ENCODE measurements around the gene MARK1. TPM values are rescaled to one million over a fixed set of nuclear protein-coding genes. Genes with fewer than 3 reads are reported as not detected.

The MARK1 gene
- total RNA-seq, 2 experiments from 2014 or later, result not detected

DNA sequence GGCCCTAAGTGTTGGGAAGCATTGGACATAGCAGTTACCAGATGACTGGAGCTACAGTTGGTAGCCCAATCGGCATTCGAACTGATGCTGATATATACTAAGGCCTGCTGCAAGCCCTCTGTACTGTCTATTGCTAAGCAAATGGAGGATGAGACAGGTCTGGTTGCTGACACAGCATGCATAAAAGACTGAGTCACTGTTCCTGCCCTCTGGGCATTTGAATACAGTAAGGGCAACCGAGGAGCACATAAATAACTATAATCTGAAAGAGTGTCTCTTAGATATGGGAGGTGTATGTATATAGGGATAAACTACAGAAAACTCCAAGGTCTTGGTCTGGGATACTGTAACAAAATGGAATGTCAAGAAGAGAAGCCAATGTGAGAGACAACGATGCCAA, 16.8 kb upstream of the MARK1 start:
- Mint-ChIP-seq H3K9me3 (ENCODE audit: insufficient read depth) (no peaks in the 10 kb centered on the region), H3K27ac (no peak overlapping the region), H3K36me3 (ENCODE audit: low read depth) (no peaks in the 10 kb centered on the region), H3K4me1 (ENCODE audit: low read depth) (no peaks in the 10 kb centered on the region), H3K4me3 (no peak overlapping the region), H3K27me3 (ENCODE audit: low read depth) (peaks cover 6% of the 10 kb centered on the region)
- DNase-seq, result no peak
- CTCF ChIA-PET, result no interaction called here
- no peak for ATAC-seq
- POLR2A ChIA-PET, result no interaction called here

DNA sequence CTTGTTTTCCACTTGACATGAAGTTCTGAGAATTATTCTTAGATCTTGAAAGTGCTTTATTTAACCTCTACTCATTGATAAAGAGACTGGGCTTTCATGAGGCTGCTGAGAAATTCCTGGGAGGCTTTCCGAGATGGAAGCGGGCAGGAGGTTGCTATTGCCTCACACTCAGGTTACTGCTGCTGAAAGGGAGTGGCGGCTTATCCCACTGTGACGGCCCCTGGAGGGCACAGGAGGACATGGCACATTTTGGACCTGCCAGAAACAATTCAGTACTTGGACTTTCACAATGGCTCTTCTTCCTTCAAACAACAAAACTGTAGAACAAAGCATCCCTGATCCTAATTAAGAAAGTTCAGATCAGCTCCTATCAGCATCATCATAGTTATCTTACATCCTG, 16.2 kb upstream of the MARK1 start:
- Mint-ChIP-seq H3K27me3 (ENCODE audit: low read depth) (peaks cover 7% of the 10 kb centered on the region), H3K27ac (no peak overlapping the region), H3K4me1 (ENCODE audit: low read depth) (no peaks in the 10 kb centered on the region), H3K36me3 (ENCODE audit: low read depth) (no peaks in the 10 kb centered on the region), H3K9me3 (ENCODE audit: insufficient read depth) (no peaks in the 10 kb centered on the region), H3K4me3 (no peak overlapping the region)
- POLR2A ChIA-PET, result no interaction called here
- ATAC-seq (no peak), DNase-seq (no peak)
- CTCF ChIA-PET, result no interaction called here

DNA sequence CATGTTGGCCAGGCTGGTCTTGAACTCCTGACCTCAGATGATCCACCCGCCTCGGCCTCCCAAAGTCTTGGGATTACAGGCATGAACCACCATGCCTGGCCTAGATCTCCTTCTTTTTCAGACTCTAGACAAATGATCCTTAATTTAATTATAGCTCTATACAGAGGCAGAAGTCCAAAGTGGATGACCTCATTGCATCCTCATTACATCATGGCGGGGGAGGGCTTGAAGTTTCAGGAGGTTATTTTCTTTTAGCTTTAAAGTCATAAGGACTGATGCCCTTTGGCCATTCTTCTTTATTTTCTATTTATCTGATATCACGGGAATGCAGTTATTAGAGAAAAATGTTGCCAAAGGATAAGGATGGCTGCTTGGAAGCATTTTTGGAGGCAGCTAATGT, 14.1 kb upstream of the MARK1 start:
- no peak for DNase-seq
- peaks cover 6% of the 10 kb centered on the region for H3K27me3 Mint-ChIP-seq (ENCODE audit: low read depth)
- POLR2A ChIA-PET, result no interaction called here
- H3K27ac Mint-ChIP-seq, result no peak overlapping the region
- CTCF ChIA-PET, result no interaction called here
- H3K36me3 Mint-ChIP-seq (ENCODE audit: low read depth), result no peaks in the 10 kb centered on the region
- no peaks in the 10 kb centered on the region for H3K9me3 Mint-ChIP-seq (ENCODE audit: insufficient read depth)
- no peaks in the 10 kb centered on the region for H3K4me1 Mint-ChIP-seq (ENCODE audit: low read depth)
- no peak overlapping the region for H3K4me3 Mint-ChIP-seq
- ATAC-seq, result no peak

DNA sequence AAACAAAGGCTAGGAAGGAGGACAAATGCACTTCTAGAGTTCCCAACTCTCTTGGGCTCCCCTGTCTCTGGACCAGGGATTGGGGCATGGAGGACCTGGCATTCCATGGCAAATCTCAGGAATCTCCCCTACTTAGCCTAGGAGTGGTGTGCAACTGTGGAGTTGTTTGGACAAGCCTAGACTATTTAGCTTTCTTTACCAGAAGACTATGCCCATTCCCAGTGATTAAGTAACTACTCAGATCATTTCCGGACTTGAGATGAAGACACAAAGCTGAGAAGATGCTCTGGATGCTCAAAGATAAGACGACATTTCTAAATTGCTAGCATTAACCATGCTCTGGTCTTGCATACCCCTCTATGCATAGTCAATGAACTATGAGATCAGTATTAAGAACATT, 13.7 kb upstream of the MARK1 start:
- no peak overlapping the region for H3K27ac Mint-ChIP-seq
- H3K9me3 Mint-ChIP-seq (ENCODE audit: insufficient read depth), result no peaks in the 10 kb centered on the region
- H3K27me3 Mint-ChIP-seq (ENCODE audit: low read depth), result peaks cover 8% of the 10 kb centered on the region
- ATAC-seq, result no peak
- CTCF ChIA-PET, result no interaction called here
- no peak overlapping the region for H3K4me3 Mint-ChIP-seq
- POLR2A ChIA-PET, result no interaction called here
- H3K4me1 Mint-ChIP-seq (ENCODE audit: low read depth), result no peaks in the 10 kb centered on the region
- DNase-seq, result no peak
- no peaks in the 10 kb centered on the region for H3K36me3 Mint-ChIP-seq (ENCODE audit: low read depth)

DNA sequence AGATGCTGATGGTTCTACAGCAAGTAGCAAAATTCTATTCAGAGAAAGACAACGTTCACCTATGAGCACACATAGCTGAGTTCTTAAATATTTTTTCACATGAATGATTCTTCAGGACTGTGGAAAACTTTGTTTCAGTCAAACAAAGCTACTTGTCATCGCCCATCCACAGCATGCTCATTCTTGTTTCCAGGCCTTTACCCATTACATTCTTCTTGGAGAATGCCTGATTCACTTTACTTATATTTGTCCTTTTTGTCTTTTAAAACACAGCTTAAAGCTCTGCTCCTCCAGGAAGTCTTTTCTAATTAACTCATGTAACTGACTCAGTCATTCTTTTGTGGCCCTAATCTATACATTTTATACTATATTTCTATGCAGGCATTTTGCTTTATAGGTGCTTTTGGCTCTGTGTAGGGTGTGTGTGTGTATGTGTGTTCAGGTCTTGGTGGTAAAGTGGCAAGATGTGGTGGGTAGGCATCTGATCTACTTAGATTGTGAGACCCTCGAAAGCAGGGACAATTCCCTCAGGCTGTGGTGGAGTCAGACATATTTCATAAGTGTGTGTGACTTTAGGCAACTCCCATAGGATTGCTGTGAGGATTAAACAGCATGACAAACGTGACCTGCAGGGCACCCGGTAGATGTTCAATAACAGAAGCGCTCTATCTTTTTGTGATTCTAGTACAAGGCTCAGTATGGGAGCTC, 11.8 kb upstream of the MARK1 start:
- Mint-ChIP-seq H3K36me3 (ENCODE audit: low read depth) (no peaks in the 10 kb centered on the region), H3K4me3 (no peak overlapping the region), H3K27me3 (ENCODE audit: low read depth) (peaks cover 8% of the 10 kb centered on the region), H3K9me3 (ENCODE audit: insufficient read depth) (no peaks in the 10 kb centered on the region), H3K4me1 (ENCODE audit: low read depth) (no peaks in the 10 kb centered on the region), H3K27ac (no peak overlapping the region)
- DNase-seq (no peak), ATAC-seq (no peak)
- POLR2A ChIA-PET, result no interaction called here
- CTCF ChIA-PET, result no interaction called here

DNA sequence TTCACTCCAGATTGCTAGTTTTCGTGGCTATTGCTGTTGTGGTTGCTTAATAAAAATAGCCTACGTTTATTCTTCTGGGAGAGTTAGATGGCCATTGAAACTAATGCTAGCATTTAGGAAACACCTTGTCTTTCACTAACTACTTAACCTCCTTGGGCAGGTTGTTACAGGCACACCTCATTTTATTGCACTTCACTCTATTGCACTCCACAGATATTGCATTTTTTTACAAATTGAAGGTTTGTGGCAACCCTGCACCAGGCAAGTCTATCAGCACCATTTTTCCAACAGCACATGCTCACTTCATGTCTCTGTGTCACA, 11.3 kb upstream of the MARK1 start:
- ATAC-seq (no peak), DNase-seq (no peak)
- Mint-ChIP-seq H3K36me3 (ENCODE audit: low read depth) (no peaks in the 10 kb centered on the region), H3K4me3 (no peak overlapping the region), H3K9me3 (ENCODE audit: insufficient read depth) (no peaks in the 10 kb centered on the region), H3K27me3 (ENCODE audit: low read depth) (peaks cover 8% of the 10 kb centered on the region), H3K4me1 (ENCODE audit: low read depth) (no peaks in the 10 kb centered on the region), H3K27ac (no peak overlapping the region)
- ChIA-PET POLR2A (no interaction called here), CTCF (no interaction called here)

DNA sequence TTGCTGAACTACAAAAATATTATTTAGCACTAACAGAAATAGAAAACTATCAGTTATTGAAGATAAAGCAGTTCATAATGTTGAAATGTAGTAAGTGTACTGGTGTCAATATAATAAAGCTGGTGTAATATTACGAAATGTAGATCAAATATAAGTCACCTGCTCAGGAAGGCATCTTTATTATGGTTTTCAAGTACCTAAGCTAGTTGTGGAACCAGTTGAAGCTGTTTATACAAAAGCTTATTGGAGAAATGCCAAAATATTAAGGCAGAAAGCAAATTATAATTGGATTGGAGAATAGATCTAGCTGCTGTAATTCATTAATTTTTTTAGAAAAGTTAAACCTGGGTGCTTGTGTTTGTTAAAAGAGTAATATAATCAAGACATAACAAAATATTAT, 6.2 kb upstream of the MARK1 start:
- ATAC-seq, result no peak
- POLR2A ChIA-PET, result no interaction called here
- Mint-ChIP-seq H3K36me3 (ENCODE audit: low read depth) (no peaks in the 10 kb centered on the region), H3K27me3 (ENCODE audit: low read depth) (peaks cover 19% of the 10 kb centered on the region), H3K27ac (no peak overlapping the region), H3K4me3 (no peak overlapping the region), H3K9me3 (ENCODE audit: insufficient read depth) (no peaks in the 10 kb centered on the region), H3K4me1 (ENCODE audit: low read depth) (no peaks in the 10 kb centered on the region)
- CTCF ChIA-PET, result no interaction called here
- no peak for DNase-seq

DNA sequence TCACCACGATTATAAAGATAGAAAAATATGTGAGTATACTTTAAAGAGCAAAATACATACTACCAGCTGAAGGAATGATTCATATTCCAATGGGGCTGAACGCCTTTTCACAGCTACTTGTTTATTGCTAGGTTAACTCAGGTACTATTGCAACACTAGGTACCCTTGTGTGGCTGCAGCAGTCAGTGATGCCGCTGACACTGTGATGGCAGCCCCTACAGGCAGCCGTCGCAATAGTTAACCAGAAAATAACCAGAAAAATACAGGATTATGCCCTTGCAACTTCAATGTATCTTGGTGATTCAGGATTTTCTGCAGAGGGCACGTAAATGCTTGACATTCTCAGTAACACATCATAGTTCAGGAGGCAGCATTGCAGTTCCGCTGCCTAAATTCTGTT, 1.6 kb upstream of the MARK1 start:
- Mint-ChIP-seq H3K27me3 (ENCODE audit: low read depth) (peaks cover 47% of the 10 kb centered on the region), H3K4me3 (no peak overlapping the region), H3K27ac (no peak overlapping the region), H3K4me1 (ENCODE audit: low read depth) (peaks cover 13% of the 10 kb centered on the region), H3K36me3 (ENCODE audit: low read depth) (peaks cover 6% of the 10 kb centered on the region), H3K9me3 (ENCODE audit: insufficient read depth) (no peaks in the 10 kb centered on the region)
- CTCF ChIA-PET, result interaction anchor here (1.1 kb wide), 1 partner anchor 207 kb away, joined by 3 read pairs; no protein-coding TSS in a partner anchor
- POLR2A ChIA-PET, result no interaction called here
- DNase-seq, result no peak
- ATAC-seq, result no peak

DNA sequence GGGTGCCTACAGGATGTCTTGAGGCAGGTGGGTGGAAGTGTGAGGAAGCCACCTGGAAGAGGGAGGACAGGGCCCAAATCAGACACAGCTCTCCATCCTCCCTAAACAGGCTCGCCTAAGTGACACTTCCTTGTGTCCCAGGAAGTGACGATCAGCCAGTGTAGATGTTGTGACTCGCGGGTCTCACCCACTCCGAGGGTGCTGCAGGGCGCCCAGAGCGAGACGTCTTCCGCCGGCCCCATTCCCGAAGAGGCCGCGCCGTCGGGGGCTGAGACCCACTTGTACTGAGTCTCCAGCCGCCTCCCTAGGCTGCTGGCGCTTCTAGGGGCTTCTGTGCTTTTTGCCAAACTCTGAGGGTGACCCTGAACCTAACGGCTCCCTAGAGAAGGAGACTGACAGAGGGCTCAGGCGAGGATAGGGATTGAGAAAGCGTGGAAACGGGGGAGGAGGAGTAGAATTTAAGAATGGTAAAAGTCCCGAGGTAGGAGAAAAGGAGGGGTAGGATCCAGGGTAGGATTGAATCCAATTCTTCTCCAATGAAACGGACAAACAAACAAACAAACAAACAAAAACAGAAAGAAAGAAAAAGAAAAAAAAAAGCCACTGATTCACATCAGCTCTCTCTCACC, 543 bp upstream of the MARK1 start:
- Mint-ChIP-seq H3K36me3 (ENCODE audit: low read depth) (peaks cover 6% of the 10 kb centered on the region), H3K4me1 (ENCODE audit: low read depth) (peaks cover 13% of the 10 kb centered on the region), H3K9me3 (ENCODE audit: insufficient read depth) (no peaks in the 10 kb centered on the region), H3K27ac (peak overlapping the region; percentile 24), H3K4me3 (peak overlapping the region; percentile 73), H3K27me3 (ENCODE audit: low read depth) (peaks cover 47% of the 10 kb centered on the region)
- ATAC-seq (no peak), DNase-seq (no peak)
- POLR2A ChIA-PET, result no interaction called here
- CTCF ChIA-PET, result no interaction called here

DNA sequence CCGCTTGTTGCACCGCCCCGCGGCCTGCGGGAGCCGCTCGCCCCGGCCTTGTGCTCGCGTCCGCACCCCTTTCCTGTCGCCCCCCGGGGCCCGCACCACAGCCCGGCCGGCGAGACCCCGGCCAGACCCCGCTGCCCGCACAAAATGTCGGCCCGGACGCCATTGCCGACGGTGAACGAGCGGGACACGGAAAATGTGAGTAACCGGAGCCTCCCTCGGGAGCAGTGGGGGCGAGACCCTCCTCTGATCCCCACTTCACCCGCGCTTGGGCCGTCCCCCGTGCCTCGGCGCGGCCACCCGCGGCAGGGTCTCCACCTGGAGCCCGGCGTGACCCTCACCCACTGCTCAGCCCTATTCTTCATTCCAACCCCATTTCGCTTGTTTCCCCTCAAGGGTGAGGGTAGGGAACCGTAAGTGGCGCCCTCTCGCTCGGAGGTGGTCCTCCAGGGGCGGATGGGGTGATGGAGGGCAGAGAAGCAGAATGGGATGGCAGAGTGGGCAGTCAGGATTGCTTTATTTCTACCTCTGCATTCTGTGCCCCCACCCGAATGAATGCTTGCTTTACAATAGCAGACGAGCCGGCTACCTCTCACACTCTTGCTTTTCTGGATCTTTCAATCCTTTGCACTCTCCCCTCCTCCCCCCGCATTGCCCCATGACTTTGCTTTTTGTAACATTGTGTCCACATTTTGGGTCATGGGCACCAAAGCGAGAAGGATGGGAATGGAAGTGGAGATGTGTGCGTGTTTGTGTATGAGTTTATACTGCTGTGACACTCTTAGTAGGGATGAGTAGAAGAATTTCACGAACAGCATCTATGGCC, 954 bp downstream of the MARK1 start:
- peaks cover 13% of the 10 kb centered on the region for H3K4me1 Mint-ChIP-seq (ENCODE audit: low read depth)
- peaks cover 49% of the 10 kb centered on the region for H3K27me3 Mint-ChIP-seq (ENCODE audit: low read depth)
- no peak overlapping the region for H3K27ac Mint-ChIP-seq
- DNase-seq (no peak), ATAC-seq (peak; percentile 15)
- peaks cover 6% of the 10 kb centered on the region for H3K36me3 Mint-ChIP-seq (ENCODE audit: low read depth)
- H3K9me3 Mint-ChIP-seq (ENCODE audit: insufficient read depth), result no peaks in the 10 kb centered on the region
- ChIA-PET POLR2A (no interaction called here), CTCF (no interaction called here)
- H3K4me3 Mint-ChIP-seq, result peak overlapping the region; percentile 30

DNA sequence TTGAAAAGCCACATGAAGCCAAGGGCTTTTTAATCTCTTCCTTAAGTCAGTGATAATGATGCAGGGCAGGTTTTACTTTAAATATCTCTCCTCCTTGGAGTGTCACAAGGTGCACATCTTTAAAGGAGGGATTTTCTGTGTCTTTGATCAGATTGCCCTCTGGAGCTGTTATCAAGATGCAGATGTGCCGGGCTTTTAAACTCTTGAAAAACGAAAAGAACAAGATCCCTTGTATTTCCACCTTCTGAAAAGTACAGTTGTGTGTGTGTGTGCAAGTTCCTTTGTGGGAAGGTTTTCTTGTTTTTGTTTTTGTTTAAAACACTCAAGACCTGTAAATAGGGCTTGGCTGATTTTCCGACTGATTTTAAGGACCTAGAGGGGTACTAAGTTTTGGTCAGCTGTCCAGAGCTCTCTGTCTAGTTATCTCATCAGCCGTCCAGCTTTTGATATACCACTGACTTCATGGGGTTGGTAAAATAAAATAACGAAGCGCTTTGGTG, 1.6 kb downstream of the MARK1 start:
- no peak for ATAC-seq
- Mint-ChIP-seq H3K27ac (no peak overlapping the region), H3K4me3 (no peak overlapping the region), H3K4me1 (ENCODE audit: low read depth) (peaks cover 13% of the 10 kb centered on the region), H3K36me3 (ENCODE audit: low read depth) (peaks cover 6% of the 10 kb centered on the region), H3K27me3 (ENCODE audit: low read depth) (peaks cover 49% of the 10 kb centered on the region), H3K9me3 (ENCODE audit: insufficient read depth) (no peaks in the 10 kb centered on the region)
- POLR2A ChIA-PET, result no interaction called here
- CTCF ChIA-PET, result no interaction called here
- no peak for DNase-seq

DNA sequence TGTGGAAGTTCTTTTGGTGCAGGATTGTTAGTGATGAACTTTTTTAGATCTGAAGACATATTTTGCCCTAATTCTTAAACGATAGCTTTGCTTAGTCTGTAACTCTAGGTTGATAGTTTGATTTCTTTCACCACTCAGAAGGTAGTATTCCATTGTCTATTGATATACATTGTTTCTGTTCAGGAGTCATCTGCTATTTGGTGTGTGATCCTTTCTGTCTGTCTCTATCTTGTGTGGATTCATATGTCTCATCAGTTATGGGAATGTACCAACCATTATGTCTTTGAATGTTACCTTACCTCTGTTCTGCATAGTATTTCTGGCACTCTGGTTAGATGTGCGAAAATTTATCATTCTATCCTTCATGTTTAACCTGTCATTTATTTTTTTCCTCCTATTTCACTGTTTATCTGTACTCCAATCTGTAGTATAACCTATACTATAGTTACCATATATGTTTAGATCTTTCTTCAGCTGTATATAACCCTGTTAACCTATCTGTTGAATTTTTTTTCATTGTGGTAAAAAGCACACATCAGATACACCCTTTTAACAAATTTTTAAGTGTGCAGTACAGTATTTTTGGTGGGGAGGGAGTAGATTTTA, 5.7 kb downstream of the MARK1 start:
- ATAC-seq, result no peak
- Mint-ChIP-seq H3K4me3 (no peak overlapping the region), H3K36me3 (ENCODE audit: low read depth) (no peaks in the 10 kb centered on the region), H3K27me3 (ENCODE audit: low read depth) (peaks cover 25% of the 10 kb centered on the region), H3K9me3 (ENCODE audit: insufficient read depth) (no peaks in the 10 kb centered on the region), H3K27ac (no peak overlapping the region), H3K4me1 (ENCODE audit: low read depth) (peaks cover 4% of the 10 kb centered on the region)
- ChIA-PET CTCF (no interaction called here), POLR2A (no interaction called here)
- DNase-seq, result no peak

Measured in activated CD8-positive, alpha-beta T cell treated with anti-CD3 and anti-CD28 coated beads, Interleukin-2, amount 10 ng/mL, durations not matched to agents 7 days and 5 days (primary cell).